Measurements from ENCODE around the gene ELAVL1.
A peak's percentile ranks its signal among the peaks of the same experiment; 100 is the strongest.
"Not testable (repeated sequence)": the region's sequence is repeated elsewhere in the genome, so short reads cannot be mapped to it uniquely, and the experiment has no call there.

ELAVL1 gene

GRCh38 chr19:7933828-7934725 lies 71.4 kb downstream of the ELAVL1 start:
- DNase-seq (ENCODE audit: low spot score), result no peak

DNA sequence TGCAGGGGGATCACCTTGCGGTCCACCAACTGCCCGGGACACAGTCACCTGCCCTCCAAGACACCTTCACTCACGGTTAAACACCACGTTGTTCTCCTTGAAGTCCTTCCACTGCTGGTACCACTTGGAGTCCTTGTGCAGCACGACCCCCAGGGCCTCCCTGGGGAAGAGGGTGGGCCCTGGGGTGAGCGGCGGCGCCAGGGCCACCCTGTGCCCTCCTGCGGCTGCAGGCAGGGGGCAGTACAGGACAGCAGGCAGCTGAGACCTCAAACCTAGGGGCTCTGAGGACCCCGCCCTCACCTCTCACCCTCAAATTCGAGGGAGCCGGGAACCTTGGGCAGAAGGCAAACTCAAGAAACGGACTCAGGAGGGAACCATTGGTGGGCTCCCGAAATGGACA lies 72.0 kb downstream of the ELAVL1 start:
- DNase-seq (ENCODE audit: low spot score), result no peak

GRCh38 chr19:7932930-7933300 lies 72.5 kb downstream of the ELAVL1 start:
- no peak for DNase-seq (ENCODE audit: low spot score)

DNA sequence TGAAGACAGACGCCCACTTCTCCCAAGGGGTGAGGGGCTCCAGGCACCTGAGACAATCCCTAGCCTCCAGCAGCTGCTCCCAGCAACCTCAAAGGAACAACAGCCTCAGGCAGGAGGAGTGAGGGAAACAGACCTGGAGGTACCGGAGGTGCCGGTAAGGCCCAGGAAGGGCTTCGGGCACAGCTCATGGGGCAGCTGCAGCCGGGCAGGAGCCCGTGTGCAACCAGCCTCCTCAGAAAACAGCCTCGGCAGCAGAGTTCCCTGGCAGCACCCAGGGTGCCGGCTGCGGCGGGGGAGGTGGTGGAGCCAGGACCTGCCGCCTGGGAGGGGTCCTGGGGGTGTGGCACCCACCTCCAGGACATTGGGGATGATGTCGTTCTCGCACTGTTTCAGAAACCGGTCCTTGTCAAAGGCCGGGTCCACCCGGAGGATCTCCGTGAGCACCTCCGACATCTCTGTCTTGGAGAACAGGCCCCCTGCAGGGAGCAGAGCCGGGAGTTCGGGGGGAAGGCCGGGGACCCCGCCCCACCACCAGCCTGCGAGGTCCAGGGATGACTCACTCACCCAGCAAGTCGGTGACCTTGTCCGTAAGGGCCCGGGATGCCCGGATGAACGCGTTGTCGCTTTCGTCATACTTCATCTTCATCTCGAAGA lies 73.0 kb downstream of the ELAVL1 start:
- DNase-seq (ENCODE audit: low spot score), result no peak

DNA sequence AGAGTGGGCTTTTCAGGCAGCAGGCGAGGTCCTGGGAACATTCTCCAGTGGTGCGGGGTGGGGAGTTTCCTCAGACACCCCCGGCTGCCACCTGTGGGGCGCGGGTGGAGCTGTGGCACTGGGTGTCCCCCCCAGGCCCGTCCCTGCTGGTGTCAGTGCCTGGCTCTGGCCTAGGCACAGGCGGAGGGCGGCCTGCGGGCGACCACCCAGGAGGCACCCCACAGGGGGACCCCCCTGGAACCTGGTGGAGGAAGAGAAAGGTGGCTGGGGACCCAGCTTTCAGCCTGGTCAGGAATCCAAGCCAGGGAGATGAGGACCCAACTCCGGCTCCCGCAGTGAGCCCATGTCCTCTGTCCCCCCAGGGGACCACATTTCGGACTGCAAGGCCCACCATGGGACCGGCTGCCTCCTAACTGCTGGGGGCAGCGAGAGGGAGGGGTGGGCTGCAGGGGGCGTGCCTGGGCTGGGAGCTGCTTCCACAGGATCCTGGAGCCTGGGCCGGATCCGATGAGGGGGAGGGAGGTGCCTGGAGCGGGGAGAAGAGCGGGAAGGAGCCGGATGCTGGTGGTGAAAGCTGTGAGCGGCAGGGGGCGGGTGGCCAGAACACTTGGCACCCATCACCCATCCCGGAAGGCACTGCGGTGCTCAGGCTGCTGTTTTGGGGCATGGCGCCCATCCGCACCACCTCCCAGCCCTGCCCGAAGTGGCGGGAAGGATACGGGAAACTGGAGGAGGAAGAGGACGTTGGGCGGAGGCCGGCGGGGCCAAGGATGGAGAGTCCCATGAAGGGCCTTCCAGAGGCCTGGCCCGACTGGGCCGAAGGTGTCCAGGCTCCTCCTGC lies 74.0 kb downstream of the ELAVL1 start:
- DNase-seq (ENCODE audit: low spot score), result no peak

DNA sequence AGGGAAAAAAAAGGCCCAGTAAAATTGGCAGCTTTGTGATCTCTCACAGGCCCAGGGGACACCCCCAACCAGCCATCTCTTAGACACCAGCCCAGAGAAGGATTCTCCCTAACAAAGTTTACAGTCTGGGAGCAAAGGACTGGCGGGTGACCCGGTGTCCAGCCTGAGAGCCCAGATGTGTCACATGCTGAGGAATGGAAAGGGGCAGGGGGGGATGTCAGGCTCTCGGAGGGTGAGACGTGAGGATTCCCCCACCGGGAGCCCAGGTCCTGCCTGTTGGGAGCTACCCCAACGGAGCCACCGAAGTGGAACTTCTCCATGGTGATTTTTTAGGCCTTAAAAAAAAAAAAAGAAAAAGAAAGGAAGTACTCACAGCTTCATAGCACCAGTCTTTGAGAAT lies 74.7 kb downstream of the ELAVL1 start:
- DNase-seq (ENCODE audit: low spot score), result no peak

DNA sequence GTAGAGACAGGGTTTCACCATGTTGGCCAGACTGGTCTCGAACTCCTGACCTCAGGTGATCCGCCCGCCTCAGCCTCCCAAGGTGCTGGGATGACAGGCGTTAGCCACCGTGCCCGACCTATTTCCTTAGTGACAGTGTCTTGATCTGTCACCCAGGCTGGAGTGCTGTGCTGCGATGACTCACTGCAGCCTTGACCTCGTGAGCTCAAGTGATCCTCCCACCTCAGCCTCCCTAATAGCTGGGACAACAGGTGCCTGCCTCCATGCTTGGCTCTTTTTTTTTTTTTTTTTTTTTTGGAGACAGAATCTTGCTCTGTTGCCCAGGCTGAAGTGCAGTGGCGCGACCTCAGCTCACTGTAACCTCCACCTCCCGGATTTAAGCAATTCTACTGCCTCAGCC lies 75.4 kb downstream of the ELAVL1 start:
- DNase-seq (ENCODE audit: low spot score), result not testable (repeated sequence)

- peak; percentile 83 for DNase-seq (ENCODE audit: low spot score)
These were observed 76.4 kb downstream of the ELAVL1 start for GRCh38 chr19:7928741-7929701.

GRCh38 chr19:7928334-7928706 lies 77.1 kb downstream of the ELAVL1 start:
- no peak for DNase-seq (ENCODE audit: low spot score)

DNA sequence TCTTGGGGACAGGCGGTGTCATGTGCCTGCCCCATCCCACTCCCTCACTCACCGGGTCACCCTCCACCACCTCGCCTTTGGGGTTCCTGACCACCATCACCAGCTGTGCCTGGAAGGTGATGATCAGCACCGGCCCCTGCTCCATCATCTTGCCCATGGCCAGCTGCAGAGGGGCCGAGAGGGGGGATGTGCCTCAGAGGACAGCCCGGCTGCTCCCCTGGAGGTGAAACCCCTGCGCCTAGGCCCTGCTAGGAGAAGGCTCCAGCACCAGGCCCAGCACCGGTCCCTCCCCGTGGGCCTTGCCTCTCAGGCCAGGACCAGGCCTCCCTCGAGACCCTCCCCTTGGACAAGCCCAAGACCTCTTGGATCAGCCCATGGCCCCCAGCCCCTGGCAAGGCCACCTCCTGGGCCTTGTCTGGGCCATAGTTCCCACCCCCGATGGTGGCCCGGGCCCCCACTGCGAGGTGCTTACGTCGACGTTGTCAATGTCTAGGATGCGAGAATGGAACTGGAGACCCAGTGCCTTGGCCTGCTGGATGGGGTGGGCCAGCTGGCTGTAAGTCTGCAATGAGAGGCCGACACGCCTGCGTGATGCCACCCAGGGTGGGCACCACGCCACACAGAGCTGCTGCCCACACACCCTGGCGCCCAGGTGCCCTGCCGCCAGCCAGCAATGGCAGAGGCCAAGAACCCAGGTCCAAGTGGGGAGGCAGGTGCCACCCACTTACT lies 77.7 kb downstream of the ELAVL1 start:
- DNase-seq (ENCODE audit: low spot score), result no peak

DNA sequence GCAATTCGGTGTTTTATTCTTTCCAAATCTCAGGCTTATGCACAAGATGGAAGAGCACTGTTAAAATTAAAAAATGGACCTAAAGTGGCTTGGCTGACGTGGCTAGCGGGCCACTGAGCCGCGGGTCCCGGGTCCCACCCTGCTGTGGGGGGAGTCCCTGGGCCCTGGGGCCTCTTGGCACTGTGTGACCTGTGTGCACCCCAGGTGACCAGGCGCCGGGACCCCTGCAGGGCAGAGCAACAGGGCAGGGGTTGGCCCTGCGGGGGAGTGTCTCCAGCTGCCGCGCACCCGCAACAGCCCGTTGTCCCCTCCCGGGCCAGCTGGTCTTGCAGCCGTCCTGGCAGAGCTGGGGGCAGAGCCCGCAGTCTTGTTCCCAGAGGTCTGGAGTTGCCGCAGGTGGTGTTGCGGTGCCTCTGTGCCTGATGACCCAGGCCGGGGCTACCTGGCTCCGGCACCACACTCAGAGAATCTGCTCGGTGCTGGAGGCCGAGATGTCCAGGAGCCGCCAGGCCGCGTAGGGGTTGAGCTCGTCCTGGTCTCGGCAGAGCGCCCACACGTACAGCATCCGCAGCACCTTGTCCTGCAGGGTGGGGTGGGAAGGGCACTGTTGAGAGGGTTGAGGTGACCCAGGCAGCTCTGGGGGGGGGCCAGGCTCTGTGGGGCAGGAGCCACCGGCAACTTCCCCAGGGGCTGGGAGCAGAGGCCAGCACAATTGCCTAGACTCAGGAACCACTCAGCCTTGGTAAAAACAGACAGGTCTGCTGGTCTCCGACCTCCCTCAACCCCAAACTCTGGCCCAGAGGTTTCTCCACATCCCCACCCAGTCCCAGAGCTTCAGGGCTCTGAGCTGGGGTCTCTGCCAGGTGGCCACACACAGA lies 78.5 kb downstream of the ELAVL1 start:
- DNase-seq (ENCODE audit: low spot score), result no peak

DNA sequence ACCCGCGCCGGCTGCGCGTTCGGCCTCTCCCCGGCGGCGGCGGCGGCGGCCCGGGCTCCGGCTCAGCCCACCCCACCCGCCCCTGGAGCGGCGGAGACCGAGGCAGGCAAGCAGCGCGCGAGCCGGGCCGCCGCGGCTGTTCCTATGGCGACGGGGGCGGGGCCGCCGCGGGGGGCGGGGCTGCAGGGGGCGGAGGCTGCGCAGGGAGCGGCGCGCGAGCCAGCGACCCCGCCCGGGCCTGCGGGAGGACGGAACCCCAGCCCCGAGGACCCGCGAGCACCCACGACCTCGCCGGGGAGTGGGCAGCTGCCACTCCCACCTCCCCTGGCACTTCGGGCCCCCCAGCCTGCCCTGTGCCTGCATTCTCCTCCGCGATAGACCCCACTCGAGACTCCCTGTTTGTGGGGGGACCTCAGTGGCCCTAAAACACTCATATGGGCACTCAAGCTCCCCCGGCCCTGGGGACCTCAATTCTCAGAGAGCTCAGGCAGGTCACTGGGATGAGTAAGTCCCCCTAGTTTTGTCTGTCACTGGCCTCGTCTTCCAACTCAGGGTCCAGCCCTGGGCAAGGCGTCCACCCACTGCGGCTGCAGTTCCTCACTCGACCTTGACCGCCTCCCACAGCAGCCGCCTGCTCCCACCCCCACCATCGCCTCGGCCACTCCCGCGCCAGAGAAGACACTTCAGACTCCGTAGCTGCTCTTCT lies 79.3 kb downstream of the ELAVL1 start, which contains the start of gene CTXN1:
TSS of gene CTXN1 (minus strand) at position 115 of the 706 bp plus-strand sequence. CDS start 597 bp downstream, outside the sequence.
- peak; percentile 90 for DNase-seq (ENCODE audit: low spot score)

GRCh38 chr19:7925171-7925851 lies 80.1 kb downstream of the ELAVL1 start:
- DNase-seq (ENCODE audit: low spot score), result peak; percentile 92

GRCh38 chr19:7924651-7925170 lies 80.7 kb downstream of the ELAVL1 start:
- DNase-seq (ENCODE audit: low spot score), result no peak

DNA sequence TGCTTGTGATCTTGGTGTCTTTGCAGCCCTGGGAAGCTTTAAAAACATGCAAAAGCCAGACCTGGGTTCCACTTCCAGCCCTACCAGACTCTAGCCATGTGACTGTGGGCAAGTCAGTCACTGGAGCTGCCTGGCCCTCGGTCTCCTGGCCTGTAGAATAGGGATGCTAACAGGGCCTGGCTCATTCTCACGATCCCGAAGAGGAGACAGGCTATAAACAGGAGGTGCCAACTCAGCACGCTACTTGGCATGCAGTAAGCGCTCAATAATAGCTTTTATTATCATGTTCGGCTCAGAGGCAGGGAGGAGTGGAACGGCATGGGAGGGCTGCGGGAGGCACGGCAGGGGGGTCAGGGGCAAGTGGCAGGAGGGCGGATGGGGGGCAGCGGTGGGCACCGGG lies 81.2 kb downstream of the ELAVL1 start:
- DNase-seq (ENCODE audit: low spot score), result no peak

GRCh38 chr19:7923295-7924191 lies 81.9 kb downstream of the ELAVL1 start:
- no peak for DNase-seq (ENCODE audit: low spot score)

GRCh38 chr19:7922836-7923195 lies 82.6 kb downstream of the ELAVL1 start:
- no peak for DNase-seq (ENCODE audit: low spot score)
